H9 (cell line): Measurements from ENCODE around the gene CACNB3. TPM values are rescaled to one million over a fixed set of nuclear protein-coding genes. Genes with fewer than 3 reads are reported as not detected.

Experiments
- DNase-seq: peaks from one replicate; pipeline ENCODE4 v3.0.0-alpha.2; 2017
- H2AFZ ChIP-seq: one replicate; pipeline ENCODE4 v1.6.1; 2013; ENCODE audit warnings: mild to moderate bottlenecking, low read length, control low read depth, moderate library complexity
- H2AK5ac ChIP-seq: 2 replicates; pipeline ENCODE4 v1.6.1; 2013; ENCODE audit warnings: low read length, control low read depth, mixed read lengths; ENCODE audit not compliant: insufficient read length
- H2BK120ac ChIP-seq: one replicate; pipeline ENCODE4 v1.6.1; 2013; ENCODE audit warnings: low read depth, mild to moderate bottlenecking, low read length, control low read depth, inconsistent platforms; ENCODE audit not compliant: poor library complexity, severe bottlenecking
- H2BK12ac ChIP-seq: 2 replicates; pipeline ENCODE4 v1.6.1; 2013; ENCODE audit warnings: low read length, control low read depth, mixed read lengths, low read depth; ENCODE audit not compliant: insufficient read length
- H2BK15ac ChIP-seq: 2 replicates; pipeline ENCODE4 v1.6.1; 2013; ENCODE audit warnings: low read depth, low read length, control low read depth
- H2BK20ac ChIP-seq: one replicate; pipeline ENCODE4 v1.6.1; 2013; ENCODE audit warnings: low read depth, mild to moderate bottlenecking, low read length, control low read depth, inconsistent platforms; ENCODE audit not compliant: poor library complexity, severe bottlenecking
- H2BK5ac ChIP-seq: 2 replicates; pipeline ENCODE4 v1.6.1; 2013; ENCODE audit warnings: low read length, control low read depth, mixed read lengths; ENCODE audit not compliant: insufficient read length
- H3K14ac ChIP-seq: 2 replicates; pipeline ENCODE4 v1.6.1; 2013; ENCODE audit warnings: low read length, control low read depth; ENCODE audit not compliant: insufficient read depth
- H3K18ac ChIP-seq: 2 replicates; pipeline ENCODE4 v1.6.1; 2013; ENCODE audit warnings: low read depth, mild to moderate bottlenecking, mixed read lengths, low read length, control low read depth; ENCODE audit not compliant: insufficient read length
- H3K23ac ChIP-seq: 2 replicates; pipeline ENCODE4 v1.6.1; 2013; ENCODE audit warnings: low read length, control low read depth, mixed read lengths, low read depth; ENCODE audit not compliant: insufficient read length
- H3K23me2 ChIP-seq: 2 replicates; pipeline ENCODE4 v1.6.1; 2013; ENCODE audit warnings: low read depth, mild to moderate bottlenecking, mixed read lengths, low read length, control low read depth; ENCODE audit not compliant: insufficient read length, poor library complexity, severe bottlenecking
- H3K27ac ChIP-seq: 2 replicates; pipeline ENCODE4 v1.5.1; 2013; ENCODE audit warnings: low read length, control low read depth, mixed read lengths, low read depth; ENCODE audit not compliant: insufficient read length
- H3K27me3 ChIP-seq: 2 replicates; pipeline ENCODE4 v1.6.1; 2013; ENCODE audit warnings: low read length, control low read depth, inconsistent platforms; ENCODE audit not compliant: insufficient read depth
- H3K4ac ChIP-seq: 2 replicates; pipeline ENCODE4 v1.6.1; 2013; ENCODE audit warnings: low read depth, mild to moderate bottlenecking, control low read depth, inconsistent platforms, low read length, moderate library complexity
- H3K4me1 ChIP-seq: 2 replicates; pipeline ENCODE4 v1.6.1; 2013; ENCODE audit warnings: low read length, control low read depth, inconsistent platforms; ENCODE audit not compliant: insufficient read depth
- H3K4me2 ChIP-seq: 2 replicates; pipeline ENCODE4 v1.6.1; 2013; ENCODE audit warnings: low read length, control low read depth, mixed read lengths; ENCODE audit not compliant: insufficient read length, insufficient read depth
- H3K56ac ChIP-seq: 2 replicates; pipeline ENCODE4 v1.6.1; 2013; ENCODE audit warnings: low read depth, mild to moderate bottlenecking, mixed read lengths, low read length, control low read depth; ENCODE audit not compliant: insufficient read length
- H3K79me1 ChIP-seq: 2 replicates; pipeline ENCODE4 v1.6.1; 2013; ENCODE audit warnings: low read depth, mild to moderate bottlenecking, moderate library complexity, low read length, control low read depth, inconsistent platforms; ENCODE audit not compliant: insufficient read depth, poor library complexity, severe bottlenecking
- H3K79me2 ChIP-seq: 2 replicates; pipeline ENCODE4 v1.6.1; 2013; ENCODE audit warnings: low read length, control low read depth, inconsistent platforms; ENCODE audit not compliant: insufficient read depth
- H3K9ac ChIP-seq: 2 replicates; pipeline ENCODE4 v1.6.1; 2013; ENCODE audit warnings: low read length, control low read depth, mixed read lengths; ENCODE audit not compliant: insufficient read length; ENCODE audit errors: extremely low read depth
- H3K9me3 ChIP-seq: one replicate; pipeline ENCODE4 v1.6.1; 2013; ENCODE audit warnings: low read depth, low read length, inconsistent platforms; ENCODE audit not compliant: control insufficient read depth
- H3T11ph ChIP-seq: one replicate; pipeline ENCODE4 v1.6.1; 2013; ENCODE audit warnings: mild to moderate bottlenecking, low read length, control low read depth, inconsistent platforms
- H4K20me1 ChIP-seq: one replicate; pipeline ENCODE4 v1.6.1; 2013; ENCODE audit not compliant: control insufficient read depth, insufficient read length, insufficient read depth
- H4K5ac ChIP-seq: 2 replicates; pipeline ENCODE4 v1.6.1; 2013; ENCODE audit warnings: low read depth, mild to moderate bottlenecking, mixed read lengths, low read length, control low read depth; ENCODE audit not compliant: insufficient read length
- H4K8ac ChIP-seq: replicated peaks from 2 replicates; pipeline ENCODE4 v1.6.1; 2013; ENCODE audit warnings: low read length, control low read depth, mixed read lengths, low read depth; ENCODE audit not compliant: insufficient read length
- H4K91ac ChIP-seq: 2 replicates; pipeline ENCODE4 v1.6.1; 2013; ENCODE audit warnings: low read depth, mild to moderate bottlenecking, moderate library complexity, mixed read lengths, low read length, control low read depth; ENCODE audit not compliant: insufficient read length
- H3K27ac Mint-ChIP-seq, 3 experiments: 2 replicates in 2 of 3; 3 replicates in 1 of 3; pipeline ENCODE4 v1.8.0; 2020 to 2021; ENCODE audit warnings: mixed read lengths in 3 of 3, mild to moderate bottlenecking in 1 of 3, moderate library complexity in 1 of 3
- H3K27me3 Mint-ChIP-seq: 2 replicates; pipeline ENCODE4 v1.8.0; 2021; ENCODE audit warnings: low read depth, mild to moderate bottlenecking, moderate library complexity, mixed read lengths
- H3K36me3 Mint-ChIP-seq, 3 experiments: 2 replicates in 2 of 3; 3 replicates in 1 of 3; pipeline ENCODE4 v1.8.0; 2020 to 2021; ENCODE audit warnings: low read depth in 3 of 3, mixed read lengths in 3 of 3; ENCODE audit not compliant: insufficient read depth in 1 of 3
- H3K4me1 Mint-ChIP-seq, 2 experiments: 2 replicates each; pipeline ENCODE4 v1.8.0; 2020; ENCODE audit warnings: mixed read lengths in 2 of 2
- H3K4me3 Mint-ChIP-seq, 2 experiments: 2 replicates in 1 of 2; 3 replicates in 1 of 2; pipeline ENCODE4 v1.8.0; 2020 to 2021; ENCODE audit warnings: mild to moderate bottlenecking in 2 of 2, mixed read lengths in 2 of 2, moderate library complexity in 1 of 2
- H3K9me3 Mint-ChIP-seq, 2 experiments: 2 replicates in 1 of 2; 3 replicates in 1 of 2; pipeline ENCODE4 v1.8.0; 2020; ENCODE audit warnings: mild to moderate bottlenecking in 2 of 2, mixed read lengths in 2 of 2, moderate library complexity in 1 of 2
- WGBS: extraction: QIAGEN DNeasy Blood & Tissue Kit; methylation state at CpG from one replicate; pipeline ENCODE4 v1.1.7; 2013; ENCODE audit warnings: missing lambda C conversion rate, low lambda C conversion rate, mixed read lengths; ENCODE audit not compliant: insufficient read length; ENCODE audit errors: extremely low coverage; 5-methylcytosine and 5-hydroxymethylcytosine counted together
- total RNA-seq: library from RNA; stranded (reverse); gene quantifications from 2 replicates; pipeline ENCODE4 v1.2.1, GENCODE V29; 2021
- TF ChIP-seq, protein P1 (sequence below): fragments of 200-600 bp; sonication (generic); conservative IDR thresholded peaks from 3 replicates; pipeline ENCODE4 v1.8.0; 2021; ENCODE audit warnings: antibody characterized with exemption, mild to moderate bottlenecking

The CACNB3 gene
- total RNA-seq, 1 experiment from 2014 or later = 35.1 TPM

DNA sequence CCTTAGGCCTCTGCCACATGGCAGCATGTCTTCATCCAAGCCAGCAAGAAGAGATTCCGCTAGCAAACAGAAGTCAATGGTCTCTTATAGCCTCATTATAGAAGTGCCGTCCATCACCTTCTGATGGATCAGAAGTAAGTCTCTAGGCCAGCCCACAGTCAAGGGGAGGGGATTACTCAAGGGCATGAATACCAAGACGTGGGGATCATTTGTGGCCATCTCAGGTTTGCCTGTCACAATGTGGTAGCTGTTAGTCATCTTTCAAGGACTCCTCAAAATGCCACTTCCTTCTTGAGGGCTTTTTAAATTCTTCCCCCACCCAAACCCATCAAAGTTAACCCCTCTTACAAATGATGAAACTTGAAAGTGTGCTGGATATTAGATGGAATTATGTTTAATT, 21.3 kb upstream of the CACNB3 start:
- Histone ChIP-seq H3K79me2 (no peaks in the 10 kb centered on the region), H3K27me3 (no peaks in the 10 kb centered on the region; the same call in 1 of the 2 replicates), H2AFZ (no peak overlapping the region), H3T11ph (no peak overlapping the region), H3K4ac (no peak overlapping the region), H4K8ac (no peak overlapping the region), H3K9ac (no peak overlapping the region), H2BK15ac (no peak overlapping the region), H3K27ac (no peak overlapping the region), H3K14ac (no peak overlapping the region), H2AK5ac (no peak overlapping the region), H4K20me1 (no peaks in the 10 kb centered on the region), H3K18ac (no peak overlapping the region), H4K5ac (no peak overlapping the region), H4K91ac (no peak overlapping the region), H3K23me2 (no peaks in the 10 kb centered on the region), H3K79me1 (no peaks in the 10 kb centered on the region), H3K4me2 (no peak overlapping the region), H2BK12ac (no peak overlapping the region), H3K4me1 (no peaks in the 10 kb centered on the region), H2BK20ac (no peak overlapping the region), H2BK5ac (no peak overlapping the region), H3K9me3 (no peaks in the 10 kb centered on the region), H2BK120ac (no peak overlapping the region), H3K56ac (no peak overlapping the region), H3K23ac (no peak overlapping the region)
- Mint-ChIP-seq H3K9me3 (no peaks in the 10 kb centered on the region), H3K36me3 (no peaks in the 10 kb centered on the region), H3K4me3 (no peak overlapping the region), H3K4me1 (peaks cover 13 to 18% of the 10 kb centered on the region in 2 experiments), H3K27me3 (peaks cover 8% of the 10 kb centered on the region), H3K27ac (no peak overlapping the region; a peak in 1 of 7 replicates)
- TF ChIP-seq, protein P1, sequence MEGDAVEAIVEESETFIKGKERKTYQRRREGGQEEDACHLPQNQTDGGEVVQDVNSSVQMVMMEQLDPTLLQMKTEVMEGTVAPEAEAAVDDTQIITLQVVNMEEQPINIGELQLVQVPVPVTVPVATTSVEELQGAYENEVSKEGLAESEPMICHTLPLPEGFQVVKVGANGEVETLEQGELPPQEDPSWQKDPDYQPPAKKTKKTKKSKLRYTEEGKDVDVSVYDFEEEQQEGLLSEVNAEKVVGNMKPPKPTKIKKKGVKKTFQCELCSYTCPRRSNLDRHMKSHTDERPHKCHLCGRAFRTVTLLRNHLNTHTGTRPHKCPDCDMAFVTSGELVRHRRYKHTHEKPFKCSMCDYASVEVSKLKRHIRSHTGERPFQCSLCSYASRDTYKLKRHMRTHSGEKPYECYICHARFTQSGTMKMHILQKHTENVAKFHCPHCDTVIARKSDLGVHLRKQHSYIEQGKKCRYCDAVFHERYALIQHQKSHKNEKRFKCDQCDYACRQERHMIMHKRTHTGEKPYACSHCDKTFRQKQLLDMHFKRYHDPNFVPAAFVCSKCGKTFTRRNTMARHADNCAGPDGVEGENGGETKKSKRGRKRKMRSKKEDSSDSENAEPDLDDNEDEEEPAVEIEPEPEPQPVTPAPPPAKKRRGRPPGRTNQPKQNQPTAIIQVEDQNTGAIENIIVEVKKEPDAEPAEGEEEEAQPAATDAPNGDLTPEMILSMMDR = no peak
- no CpG with 5 or more reads among the region's 3 CpGs for WGBS
- DNase-seq = no peak
